SK-N-SH (cell line): ENCODE data around the gene MEI1.

Experiments
- EP300 ChIP-seq, 2 experiments: IDR thresholded peaks; 2 replicates each; pipeline versions ENCODE4 v1.4.0 to v1.6.1; 2012; ENCODE audit warnings: borderline replicate concordance in 1 of 2, low read depth in 1 of 2, low read length in 1 of 2
- EZH2phosphoT487 ChIP-seq: fragments of 200-600 bp; sonication (generic); IDR thresholded peaks from 2 replicates; pipeline ENCODE4 v1.6.1; 2017; ENCODE audit warnings: low read depth, mixed run types, mild to moderate bottlenecking, antibody characterized with exemption, moderate library complexity, borderline replicate concordance
- JUND ChIP-seq: IDR thresholded peaks from 2 replicates; pipeline ENCODE4 v1.4.0; 2012
- MXI1 ChIP-seq: IDR thresholded peaks from 2 replicates; pipeline ENCODE4 v1.6.1; 2012; ENCODE audit warnings: mild to moderate bottlenecking, low read depth, low read length, improper control_type of control experiment
- NRF1 ChIP-seq: IDR thresholded peaks from 2 replicates; pipeline ENCODE4 v1.6.1; 2012; ENCODE audit warnings: low read depth, mild to moderate bottlenecking, low read length
- RCOR1 ChIP-seq: fragments of 150-350 bp; IDR thresholded peaks from 2 replicates; pipeline ENCODE4 v1.6.1; 2017; ENCODE audit warnings: antibody characterized with exemption, low read length
- RFX5 ChIP-seq: IDR thresholded peaks from 2 replicates; pipeline ENCODE4 v1.6.1; 2012; ENCODE audit warnings: mild to moderate bottlenecking, improper control_type of control experiment, low read length
- RXRA ChIP-seq: IDR thresholded peaks from 2 replicates; pipeline ENCODE4 v1.4.0; 2012; ENCODE audit warnings: low read depth, mild to moderate bottlenecking, borderline replicate concordance
- SMC3 ChIP-seq: IDR thresholded peaks from 2 replicates; pipeline ENCODE4 v1.6.1; 2012; ENCODE audit warnings: low read depth, low read length, improper control_type of control experiment
- TCF12 ChIP-seq: IDR thresholded peaks from 2 replicates; pipeline ENCODE4 v1.4.0; 2012
- YY1 ChIP-seq: IDR thresholded peaks from 2 replicates; pipeline ENCODE4 v1.4.0; 2012; ENCODE audit warnings: low read depth, mild to moderate bottlenecking
- TF ChIP-seq, protein P1 (sequence below): fragments of 200-600 bp; sonication (generic); IDR thresholded peaks from 2 replicates; pipeline ENCODE4 v1.6.1; 2017; ENCODE audit warnings: antibody characterized with exemption, mild to moderate bottlenecking, moderate library complexity
- TF ChIP-seq, protein P2 (sequence below): IDR thresholded peaks from 2 replicates; pipeline ENCODE4 v1.4.0; 2012; ENCODE audit warnings: low read depth

DNA sequence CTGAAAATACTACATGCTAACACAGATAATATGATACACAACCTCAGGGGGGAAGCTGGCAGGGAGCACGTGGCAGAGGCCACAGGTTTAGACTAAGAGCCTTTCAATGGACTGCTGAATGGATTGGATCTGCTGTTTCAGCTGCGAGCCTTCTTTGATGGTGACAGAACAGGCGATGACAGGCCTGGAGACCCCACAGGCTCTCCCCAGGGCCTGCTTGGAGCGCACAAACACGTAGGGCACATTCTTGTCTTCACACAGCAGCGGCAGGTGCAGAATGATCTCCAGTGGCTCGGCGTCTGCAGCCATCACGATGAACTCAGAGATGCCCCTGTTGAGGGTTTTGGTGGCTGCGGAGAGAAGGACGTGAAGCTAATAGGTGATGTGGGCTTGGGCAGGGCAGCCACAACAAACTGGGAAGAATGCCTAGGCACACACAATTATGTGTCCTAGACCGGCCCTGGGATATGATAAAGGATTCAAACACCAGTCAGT is 24.4 kb upstream of the MEI1 start:
- TF ChIP-seq, protein P1, sequence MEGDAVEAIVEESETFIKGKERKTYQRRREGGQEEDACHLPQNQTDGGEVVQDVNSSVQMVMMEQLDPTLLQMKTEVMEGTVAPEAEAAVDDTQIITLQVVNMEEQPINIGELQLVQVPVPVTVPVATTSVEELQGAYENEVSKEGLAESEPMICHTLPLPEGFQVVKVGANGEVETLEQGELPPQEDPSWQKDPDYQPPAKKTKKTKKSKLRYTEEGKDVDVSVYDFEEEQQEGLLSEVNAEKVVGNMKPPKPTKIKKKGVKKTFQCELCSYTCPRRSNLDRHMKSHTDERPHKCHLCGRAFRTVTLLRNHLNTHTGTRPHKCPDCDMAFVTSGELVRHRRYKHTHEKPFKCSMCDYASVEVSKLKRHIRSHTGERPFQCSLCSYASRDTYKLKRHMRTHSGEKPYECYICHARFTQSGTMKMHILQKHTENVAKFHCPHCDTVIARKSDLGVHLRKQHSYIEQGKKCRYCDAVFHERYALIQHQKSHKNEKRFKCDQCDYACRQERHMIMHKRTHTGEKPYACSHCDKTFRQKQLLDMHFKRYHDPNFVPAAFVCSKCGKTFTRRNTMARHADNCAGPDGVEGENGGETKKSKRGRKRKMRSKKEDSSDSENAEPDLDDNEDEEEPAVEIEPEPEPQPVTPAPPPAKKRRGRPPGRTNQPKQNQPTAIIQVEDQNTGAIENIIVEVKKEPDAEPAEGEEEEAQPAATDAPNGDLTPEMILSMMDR = no peak
- TF ChIP-seq TCF12 (no peak), JUND (no peak), SMC3 (no peak), RXRA (no peak), RCOR1 (no peak), EZH2phosphoT487 (no peak), YY1 (no peak), MXI1 (no peak), EP300 (IDR thresholded peaks at IDR 0.05; ENCODE audit: borderline replicate concordance in 1 of 2, low read depth in 1 of 2, low read length in 1 of 2) (no peak), NRF1 (no peak), RFX5 (no peak)
- TF ChIP-seq, protein P2, sequence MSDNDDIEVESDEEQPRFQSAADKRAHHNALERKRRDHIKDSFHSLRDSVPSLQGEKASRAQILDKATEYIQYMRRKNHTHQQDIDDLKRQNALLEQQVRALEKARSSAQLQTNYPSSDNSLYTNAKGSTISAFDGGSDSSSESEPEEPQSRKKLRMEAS = no peak
